Neural progenitor cell (in vitro differentiated cells): Measurements from ENCODE around the gene SRGAP2C. TPM values are rescaled to one million over a fixed set of nuclear protein-coding genes. Genes with fewer than 3 reads are reported as not detected.
"Not testable (repeated sequence)": the region's sequence is repeated elsewhere in the genome, so short reads cannot be mapped to it uniquely, and the experiment has no call there.

Experiments
- DNase-seq: peaks from one replicate; pipeline ENCODE4 v3.0.0-alpha.2; 2016; ENCODE audit warnings: low spot score
- H2AFZ ChIP-seq: fragments of 200-600 bp; sonication (generic); replicated peaks from 2 replicates; pipeline ENCODE4 v1.6.1; 2016; ENCODE audit warnings: antibody characterized with exemption
- H3F3A ChIP-seq: fragments of 200-600 bp; sonication (generic); 2 replicates; pipeline ENCODE4 v1.6.1; 2016; ENCODE audit warnings: antibody characterized with exemption, low read depth
- H3K27ac ChIP-seq: fragments of 200-600 bp; sonication (generic); 2 replicates; pipeline ENCODE4 v1.5.1; 2016; ENCODE audit warnings: mild to moderate bottlenecking
- H3K27me3 ChIP-seq: fragments of 200-600 bp; sonication (generic); 2 replicates; pipeline ENCODE4 v1.6.1; 2016; ENCODE audit warnings: mild to moderate bottlenecking, moderate library complexity
- H3K36me3 ChIP-seq: fragments of 200-600 bp; sonication (generic); 2 replicates; pipeline ENCODE4 v1.5.1; 2016
- H3K4me1 ChIP-seq: fragments of 200-600 bp; sonication (generic); 2 replicates; pipeline ENCODE4 v1.6.1; 2016; ENCODE audit warnings: mixed run types
- H3K4me2 ChIP-seq: fragments of 200-600 bp; sonication (generic); 2 replicates; pipeline ENCODE4 v1.6.1; 2016
- H3K4me3 ChIP-seq: fragments of 200-600 bp; sonication (generic); 2 replicates; pipeline ENCODE4 v1.5.1; 2016
- H3K79me2 ChIP-seq: fragments of 200-600 bp; sonication (generic); 2 replicates; pipeline ENCODE4 v1.6.1; 2016; ENCODE audit warnings: low read depth
- H3K9ac ChIP-seq: fragments of 200-600 bp; sonication (generic); 2 replicates; pipeline ENCODE4 v1.6.1; 2016
- H3K9me3 ChIP-seq: fragments of 200-600 bp; sonication (generic); 2 replicates; pipeline ENCODE4 v1.5.1; 2016; ENCODE audit warnings: low read depth
- H4K20me1 ChIP-seq: fragments of 200-600 bp; sonication (generic); 2 replicates; pipeline ENCODE4 v1.6.1; 2016; ENCODE audit warnings: low read depth
- H3K27ac Mint-ChIP-seq: 3 replicates; pipeline ENCODE4 v1.8.0; 2021; ENCODE audit warnings: mixed read lengths
- H3K27me3 Mint-ChIP-seq: 2 replicates; pipeline ENCODE4 v1.8.0; 2022; ENCODE audit warnings: low read depth, mild to moderate bottlenecking, inconsistent platforms, moderate library complexity, mixed read lengths; ENCODE audit not compliant: insufficient read depth
- H3K36me3 Mint-ChIP-seq: 3 replicates; pipeline ENCODE4 v1.8.0; 2021; ENCODE audit warnings: mixed read lengths
- H3K4me1 Mint-ChIP-seq: 3 replicates; pipeline ENCODE4 v1.8.0; 2021; ENCODE audit warnings: mixed read lengths
- H3K4me3 Mint-ChIP-seq: 3 replicates; pipeline ENCODE4 v1.8.0; 2021; ENCODE audit warnings: mild to moderate bottlenecking, moderate library complexity, mixed read lengths
- H3K9me3 Mint-ChIP-seq: 3 replicates; pipeline ENCODE4 v1.8.0; 2020; ENCODE audit warnings: mixed read lengths
- total RNA-seq: library from RNA; depleted of rRNA; stranded (reverse); fragments of >200 nt; gene quantifications from 2 replicates; pipeline ENCODE4 v1.2.3, GENCODE V29; 2015; ENCODE audit warnings: low replicate concordance

Gene SRGAP2C
- total RNA-seq, 1 donor from 2014 or later, result 26.8 TPM

GRCh38 chr1:121362234-121362883, 177.6 kb downstream of the SRGAP2C start:
- not testable (repeated sequence) for H4K20me1 ChIP-seq, H3K4me3 Mint-ChIP-seq, H3K27me3 Mint-ChIP-seq, H3K79me2 ChIP-seq, H3K4me1 ChIP-seq, H3K4me2 ChIP-seq, H3K27ac Mint-ChIP-seq, H3K36me3 ChIP-seq, H2AFZ ChIP-seq, H3K27ac ChIP-seq, DNase-seq, H3K9ac ChIP-seq, H3K4me1 Mint-ChIP-seq, H3K36me3 Mint-ChIP-seq, H3K9me3 Mint-ChIP-seq, H3K4me3 ChIP-seq, H3K9me3 ChIP-seq, H3F3A ChIP-seq, H3K27me3 ChIP-seq

GRCh38 chr1:121365316-121365715, 180.5 kb downstream of the SRGAP2C start:
- DNase-seq, H3K9me3 Mint-ChIP-seq, H4K20me1 ChIP-seq, H3K4me2 ChIP-seq, H3K4me1 ChIP-seq, H2AFZ ChIP-seq, H3K79me2 ChIP-seq, H3K4me3 ChIP-seq, H3K9ac ChIP-seq, H3K27ac Mint-ChIP-seq, H3K27me3 ChIP-seq, H3K4me3 Mint-ChIP-seq, H3K36me3 Mint-ChIP-seq, H3K9me3 ChIP-seq, H3F3A ChIP-seq, H3K27ac ChIP-seq, H3K27me3 Mint-ChIP-seq, H3K4me1 Mint-ChIP-seq, H3K36me3 ChIP-seq: not testable (repeated sequence)

DNA sequence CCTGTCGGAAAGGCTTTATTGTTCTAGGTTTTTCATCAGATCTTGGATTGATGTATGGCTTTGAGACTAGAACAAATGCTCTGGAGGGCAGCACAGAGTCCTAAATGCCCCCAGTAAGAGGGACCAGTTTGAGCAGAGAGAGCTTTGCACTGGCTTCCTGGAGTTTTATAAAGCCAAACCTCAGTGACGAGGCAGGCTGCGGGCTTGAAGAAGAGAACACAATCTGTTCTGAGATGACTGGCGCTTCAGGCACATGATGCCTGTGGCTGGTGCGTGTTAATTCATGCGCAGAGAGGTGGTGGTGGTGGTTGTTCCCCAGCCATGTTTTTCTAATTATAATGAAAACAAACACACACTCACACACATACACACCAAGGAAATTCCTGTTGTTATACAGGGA, 180.9 kb downstream of the SRGAP2C start:
- not testable (repeated sequence) for H3K9me3 ChIP-seq, H2AFZ ChIP-seq, H3K27me3 Mint-ChIP-seq, H3K4me1 ChIP-seq, H3K36me3 ChIP-seq, H4K20me1 ChIP-seq, H3K36me3 Mint-ChIP-seq, H3K9ac ChIP-seq, H3F3A ChIP-seq, DNase-seq, H3K4me3 ChIP-seq, H3K4me3 Mint-ChIP-seq, H3K4me2 ChIP-seq, H3K27me3 ChIP-seq, H3K9me3 Mint-ChIP-seq, H3K27ac Mint-ChIP-seq, H3K4me1 Mint-ChIP-seq, H3K79me2 ChIP-seq, H3K27ac ChIP-seq

DNA sequence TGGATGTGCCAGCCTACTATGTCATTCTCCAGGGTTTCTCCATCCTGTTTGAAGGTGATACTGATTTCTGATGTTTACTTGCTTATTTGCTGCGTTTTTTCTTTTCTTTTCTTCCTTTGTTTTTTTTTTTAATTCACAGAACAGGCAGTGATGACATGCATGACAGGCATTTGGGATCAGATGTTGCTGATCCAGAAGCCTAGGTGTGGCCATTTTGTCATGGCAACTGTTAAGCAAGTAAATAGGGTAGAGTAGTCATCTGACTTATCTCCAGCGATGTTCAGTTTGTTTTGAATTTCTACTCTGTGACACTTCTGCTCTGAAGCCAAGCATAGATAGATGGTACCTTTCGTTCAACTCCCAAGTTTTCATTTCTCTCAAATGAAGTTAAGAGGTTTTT, 181.4 kb downstream of the SRGAP2C start:
- H3K4me1 Mint-ChIP-seq, H3K79me2 ChIP-seq, H3K36me3 Mint-ChIP-seq, H3K27ac ChIP-seq, H3K27me3 Mint-ChIP-seq, DNase-seq, H3K4me3 Mint-ChIP-seq, H3K9me3 Mint-ChIP-seq, H3K27me3 ChIP-seq, H3K9ac ChIP-seq, H3K36me3 ChIP-seq, H2AFZ ChIP-seq, H3K9me3 ChIP-seq, H3K4me2 ChIP-seq, H3K27ac Mint-ChIP-seq, H4K20me1 ChIP-seq, H3K4me1 ChIP-seq, H3F3A ChIP-seq, H3K4me3 ChIP-seq: not testable (repeated sequence)

GRCh38 chr1:121368910-121369309, 184.1 kb downstream of the SRGAP2C start:
- H3K27me3 Mint-ChIP-seq, H4K20me1 ChIP-seq, H3K36me3 Mint-ChIP-seq, H3K36me3 ChIP-seq, H3K4me3 ChIP-seq, H3F3A ChIP-seq, DNase-seq, H3K4me2 ChIP-seq, H3K4me3 Mint-ChIP-seq, H3K9ac ChIP-seq, H3K27me3 ChIP-seq, H3K79me2 ChIP-seq, H3K27ac ChIP-seq, H3K9me3 ChIP-seq, H2AFZ ChIP-seq, H3K27ac Mint-ChIP-seq, H3K9me3 Mint-ChIP-seq, H3K4me1 ChIP-seq, H3K4me1 Mint-ChIP-seq: not testable (repeated sequence)

GRCh38 chr1:121369959-121370358, 185.2 kb downstream of the SRGAP2C start:
- H2AFZ ChIP-seq, H3K27me3 ChIP-seq, H3K9me3 Mint-ChIP-seq, H3F3A ChIP-seq, H3K4me2 ChIP-seq, H3K27ac Mint-ChIP-seq, H3K4me3 ChIP-seq, H3K4me3 Mint-ChIP-seq, H3K9me3 ChIP-seq, H3K4me1 ChIP-seq, H3K27ac ChIP-seq, H3K36me3 Mint-ChIP-seq, H3K4me1 Mint-ChIP-seq, H4K20me1 ChIP-seq, H3K9ac ChIP-seq, H3K36me3 ChIP-seq, H3K27me3 Mint-ChIP-seq, DNase-seq, H3K79me2 ChIP-seq: not testable (repeated sequence)

- H3K4me3 ChIP-seq, H3K36me3 ChIP-seq, H3K79me2 ChIP-seq, H3K4me1 Mint-ChIP-seq, H3K4me2 ChIP-seq, H3K36me3 Mint-ChIP-seq, H3K9me3 ChIP-seq, H3K27ac Mint-ChIP-seq, H3K9me3 Mint-ChIP-seq, H3K27me3 Mint-ChIP-seq, H3K4me3 Mint-ChIP-seq, H3K4me1 ChIP-seq, H3F3A ChIP-seq, DNase-seq, H2AFZ ChIP-seq, H3K9ac ChIP-seq, H3K27me3 ChIP-seq, H3K27ac ChIP-seq, H4K20me1 ChIP-seq: not testable (repeated sequence)
These were observed 190.1 kb downstream of the SRGAP2C start for GRCh38 chr1:121374851-121375367.

DNA sequence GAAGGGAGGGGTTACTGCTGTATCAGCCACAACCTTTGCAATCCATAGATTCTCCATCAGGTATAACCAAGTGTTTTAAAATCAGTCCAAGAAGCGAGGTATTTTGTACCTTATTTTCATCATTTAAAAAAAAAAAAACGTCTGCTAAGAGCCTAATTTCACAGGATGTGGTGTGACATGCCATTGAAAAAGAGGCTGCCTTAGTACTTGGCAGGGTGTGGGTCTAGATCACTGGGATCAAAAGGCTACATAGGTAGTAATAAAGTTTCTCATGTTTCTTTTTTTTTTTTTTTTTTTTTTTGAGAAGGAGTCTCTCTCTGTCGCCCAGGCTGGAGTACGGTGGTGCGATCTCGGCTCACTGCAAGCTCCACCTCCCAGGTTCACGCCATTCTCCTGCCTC, 192.2 kb downstream of the SRGAP2C start:
- H3K9ac ChIP-seq, H3K36me3 Mint-ChIP-seq, H3K27me3 ChIP-seq, H3K79me2 ChIP-seq, H3K4me1 ChIP-seq, H3K27ac Mint-ChIP-seq, H3K27me3 Mint-ChIP-seq, H3F3A ChIP-seq, H3K4me3 ChIP-seq, H4K20me1 ChIP-seq, H3K4me3 Mint-ChIP-seq, H3K4me2 ChIP-seq, H3K9me3 Mint-ChIP-seq, H3K36me3 ChIP-seq, H3K9me3 ChIP-seq, DNase-seq, H3K27ac ChIP-seq, H3K4me1 Mint-ChIP-seq, H2AFZ ChIP-seq: not testable (repeated sequence)
